Measurements from ENCODE around the gene WNK2.
A peak's percentile ranks its signal among the peaks of the same experiment; 100 is the strongest.

WNK2 gene

DNA sequence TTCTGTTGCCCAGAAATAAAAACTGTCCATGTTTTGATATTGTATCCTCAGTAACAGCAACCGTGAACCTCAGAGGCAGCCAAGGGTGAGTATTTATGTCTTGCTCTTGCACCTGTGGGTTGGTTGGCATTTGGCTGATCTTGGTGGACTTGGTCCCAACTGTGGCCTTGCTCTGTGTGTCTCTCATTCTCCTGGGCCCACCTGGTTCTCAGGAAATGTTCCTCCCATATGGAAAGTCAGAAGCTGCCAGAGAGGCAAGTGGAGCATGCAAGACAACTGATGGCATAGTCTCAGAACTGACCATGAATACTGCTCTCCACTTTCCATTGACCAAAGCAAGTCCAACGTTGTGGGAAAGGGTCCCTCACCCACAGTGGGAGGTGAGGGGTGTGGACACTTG, 36.3 kb upstream of the WNK2 start:
- ATAC-seq (ENCODE audit: low read depth) (no peak), DNase-seq (ENCODE audit: low spot score) (no peak)
- Histone ChIP-seq H3K4me3 (ENCODE audit: severe bottlenecking) (no peak overlapping the region), H3K9me3 (ENCODE audit: severe bottlenecking) (no peaks in the 10 kb centered on the region), H3K4me1 (ENCODE audit: insufficient read depth, poor library complexity, severe bottlenecking) (peaks cover 9% of the 10 kb centered on the region), H3K36me3 (ENCODE audit: low read depth) (no peaks in the 10 kb centered on the region), H3K27me3 (ENCODE audit: insufficient read depth, poor library complexity, severe bottlenecking) (no peaks in the 10 kb centered on the region), H3K27ac (ENCODE audit: poor library complexity, severe bottlenecking) (no peak overlapping the region)
- TF ChIP-seq, protein P1, sequence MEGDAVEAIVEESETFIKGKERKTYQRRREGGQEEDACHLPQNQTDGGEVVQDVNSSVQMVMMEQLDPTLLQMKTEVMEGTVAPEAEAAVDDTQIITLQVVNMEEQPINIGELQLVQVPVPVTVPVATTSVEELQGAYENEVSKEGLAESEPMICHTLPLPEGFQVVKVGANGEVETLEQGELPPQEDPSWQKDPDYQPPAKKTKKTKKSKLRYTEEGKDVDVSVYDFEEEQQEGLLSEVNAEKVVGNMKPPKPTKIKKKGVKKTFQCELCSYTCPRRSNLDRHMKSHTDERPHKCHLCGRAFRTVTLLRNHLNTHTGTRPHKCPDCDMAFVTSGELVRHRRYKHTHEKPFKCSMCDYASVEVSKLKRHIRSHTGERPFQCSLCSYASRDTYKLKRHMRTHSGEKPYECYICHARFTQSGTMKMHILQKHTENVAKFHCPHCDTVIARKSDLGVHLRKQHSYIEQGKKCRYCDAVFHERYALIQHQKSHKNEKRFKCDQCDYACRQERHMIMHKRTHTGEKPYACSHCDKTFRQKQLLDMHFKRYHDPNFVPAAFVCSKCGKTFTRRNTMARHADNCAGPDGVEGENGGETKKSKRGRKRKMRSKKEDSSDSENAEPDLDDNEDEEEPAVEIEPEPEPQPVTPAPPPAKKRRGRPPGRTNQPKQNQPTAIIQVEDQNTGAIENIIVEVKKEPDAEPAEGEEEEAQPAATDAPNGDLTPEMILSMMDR (IDR thresholded peaks at IDR 0.05; ENCODE audit: poor library complexity, severe bottlenecking): no peak

DNA sequence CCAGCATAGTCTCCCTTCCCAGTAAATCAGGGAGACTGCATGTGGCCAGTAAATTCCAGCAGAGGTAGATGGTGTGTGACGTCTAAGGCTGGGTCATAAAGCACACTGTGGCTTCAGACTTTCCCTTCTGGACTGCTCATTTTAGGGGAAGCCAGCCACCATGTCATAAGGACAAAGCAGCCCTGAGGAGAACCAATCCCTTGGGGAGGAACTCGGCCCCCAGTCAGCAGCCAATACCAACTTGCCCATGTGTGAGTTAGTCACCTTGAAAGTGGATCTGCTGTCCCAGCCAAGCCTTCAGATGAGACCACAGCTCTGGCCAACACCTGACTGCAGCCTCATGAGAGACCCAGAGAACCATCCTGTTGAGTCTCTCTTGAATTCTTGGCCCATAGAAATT, 35.2 kb upstream of the WNK2 start:
- Histone ChIP-seq H3K9me3 (ENCODE audit: severe bottlenecking) (no peaks in the 10 kb centered on the region), H3K4me3 (ENCODE audit: severe bottlenecking) (no peak overlapping the region), H3K4me1 (ENCODE audit: insufficient read depth, poor library complexity, severe bottlenecking) (peaks cover 9% of the 10 kb centered on the region), H3K27ac (ENCODE audit: poor library complexity, severe bottlenecking) (no peak overlapping the region), H3K36me3 (ENCODE audit: low read depth) (no peaks in the 10 kb centered on the region), H3K27me3 (ENCODE audit: insufficient read depth, poor library complexity, severe bottlenecking) (no peaks in the 10 kb centered on the region)
- DNase-seq (ENCODE audit: low spot score) (no peak), ATAC-seq (ENCODE audit: low read depth) (no peak)
- TF ChIP-seq, protein P1 (IDR thresholded peaks at IDR 0.05; ENCODE audit: poor library complexity, severe bottlenecking): no peak

DNA sequence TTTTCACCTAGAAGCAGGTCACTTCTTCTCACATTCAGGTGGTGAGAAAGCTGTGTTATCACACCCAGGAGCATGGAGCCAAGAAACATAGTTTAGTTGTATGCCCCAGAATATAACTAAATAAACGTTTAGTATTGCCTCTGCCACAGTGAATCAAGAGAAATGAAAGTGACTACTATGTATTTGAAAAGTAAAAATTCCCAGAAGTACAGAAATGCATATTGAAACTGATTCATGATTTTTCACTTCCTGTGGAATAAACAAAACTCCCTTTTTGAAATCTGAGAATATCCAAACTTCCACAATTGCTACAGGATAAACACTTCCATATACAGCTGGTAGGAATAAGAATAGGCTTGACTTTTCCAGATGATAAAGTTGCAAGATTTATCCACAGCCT, 34.6 kb upstream of the WNK2 start:
- TF ChIP-seq, protein P1 (IDR thresholded peaks at IDR 0.05; ENCODE audit: poor library complexity, severe bottlenecking): no peak
- Histone ChIP-seq H3K9me3 (ENCODE audit: severe bottlenecking) (no peaks in the 10 kb centered on the region), H3K4me3 (ENCODE audit: severe bottlenecking) (no peak overlapping the region), H3K27ac (ENCODE audit: poor library complexity, severe bottlenecking) (no peak overlapping the region), H3K36me3 (ENCODE audit: low read depth) (no peaks in the 10 kb centered on the region), H3K4me1 (ENCODE audit: insufficient read depth, poor library complexity, severe bottlenecking) (peaks cover 3% of the 10 kb centered on the region), H3K27me3 (ENCODE audit: insufficient read depth, poor library complexity, severe bottlenecking) (no peaks in the 10 kb centered on the region)
- ATAC-seq (ENCODE audit: low read depth) (peak; percentile 29; the same call in 1 of the 3 replicates), DNase-seq (ENCODE audit: low spot score) (no peak)

DNA sequence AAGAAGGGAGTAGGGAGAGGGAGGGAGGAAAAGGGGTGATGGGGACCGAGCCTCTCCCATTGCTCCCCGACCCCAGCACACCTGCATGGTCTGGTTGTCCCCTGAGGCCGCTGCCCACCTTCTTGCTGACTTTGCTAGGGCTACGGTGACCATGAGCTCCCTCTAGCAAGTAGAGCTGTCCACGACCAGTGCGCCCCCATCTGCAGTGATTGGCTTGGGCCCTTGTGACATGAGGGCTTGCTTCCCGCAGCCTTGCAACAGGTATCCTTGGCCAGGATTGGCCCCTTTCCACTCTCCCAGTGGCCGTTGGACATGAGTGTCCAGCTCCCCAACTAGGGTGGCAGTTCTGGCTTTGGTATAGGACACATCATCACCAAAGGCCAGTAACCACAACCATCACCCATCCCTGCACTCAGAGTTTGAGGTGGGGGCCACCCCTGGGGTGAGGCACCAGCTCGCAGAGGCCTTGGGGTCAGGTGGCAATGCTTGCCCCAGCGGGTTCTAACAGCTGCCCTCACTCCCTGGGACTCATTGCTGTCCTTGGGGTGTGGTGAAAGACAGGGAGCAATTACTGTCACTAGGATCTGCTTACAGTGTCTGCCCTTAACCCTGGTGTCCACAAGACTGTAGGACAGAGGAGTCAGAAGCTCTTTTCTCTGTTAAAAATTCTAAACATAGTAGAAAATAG, 32.7 kb upstream of the WNK2 start:
- Histone ChIP-seq H3K4me3 (ENCODE audit: severe bottlenecking) (no peak overlapping the region), H3K9me3 (ENCODE audit: severe bottlenecking) (no peaks in the 10 kb centered on the region), H3K27ac (ENCODE audit: poor library complexity, severe bottlenecking) (no peak overlapping the region), H3K36me3 (ENCODE audit: low read depth) (no peaks in the 10 kb centered on the region), H3K4me1 (ENCODE audit: insufficient read depth, poor library complexity, severe bottlenecking) (no peaks in the 10 kb centered on the region), H3K27me3 (ENCODE audit: insufficient read depth, poor library complexity, severe bottlenecking) (no peaks in the 10 kb centered on the region)
- ATAC-seq (ENCODE audit: low read depth) (no peak), DNase-seq (ENCODE audit: low spot score) (no peak)
- TF ChIP-seq, protein P1 (IDR thresholded peaks at IDR 0.05; ENCODE audit: poor library complexity, severe bottlenecking): no peak

DNA sequence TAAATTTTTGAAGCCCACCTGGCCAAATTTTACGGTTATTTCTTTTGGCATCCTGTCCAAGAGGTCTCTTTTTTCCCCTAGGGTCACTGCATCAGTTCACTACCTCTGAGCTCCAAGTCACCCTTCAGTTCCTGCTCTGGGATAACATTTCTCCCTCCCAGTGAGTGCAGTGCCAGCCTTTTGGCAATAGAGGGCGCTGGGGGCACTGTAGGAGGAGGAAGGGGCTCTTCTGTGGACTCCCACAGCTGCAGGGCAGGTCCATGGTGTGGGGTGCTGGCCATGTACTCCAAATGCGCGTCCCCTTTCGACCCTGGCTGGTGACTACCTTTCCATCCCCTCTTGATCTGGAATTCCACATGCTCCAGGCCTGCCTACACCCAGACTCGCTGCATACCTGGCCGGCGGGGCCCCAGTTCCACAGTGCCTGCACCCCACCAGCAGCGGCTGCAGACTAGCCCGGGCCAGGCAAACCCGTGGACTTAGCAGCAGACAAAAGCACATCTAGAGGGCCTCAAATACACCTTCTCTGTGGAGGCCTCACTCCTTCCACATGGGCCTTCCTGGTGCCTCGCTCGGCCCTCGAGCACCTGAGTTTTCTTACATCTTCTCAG, 29.5 kb upstream of the WNK2 start:
- Histone ChIP-seq H3K27me3 (ENCODE audit: insufficient read depth, poor library complexity, severe bottlenecking) (no peaks in the 10 kb centered on the region), H3K4me3 (ENCODE audit: severe bottlenecking) (no peak overlapping the region), H3K9me3 (ENCODE audit: severe bottlenecking) (no peaks in the 10 kb centered on the region), H3K36me3 (ENCODE audit: low read depth) (no peaks in the 10 kb centered on the region), H3K27ac (ENCODE audit: poor library complexity, severe bottlenecking) (no peak overlapping the region), H3K4me1 (ENCODE audit: insufficient read depth, poor library complexity, severe bottlenecking) (no peaks in the 10 kb centered on the region)
- DNase-seq (ENCODE audit: low spot score) (no peak), ATAC-seq (ENCODE audit: low read depth) (no peak)
- TF ChIP-seq, protein P1 (IDR thresholded peaks at IDR 0.05; ENCODE audit: poor library complexity, severe bottlenecking): peak; percentile 41
